NCI-H748 (cell line): ENCODE measurements around the gene SPATA24.
"Not testable (repeated sequence)": the region's sequence is repeated elsewhere in the genome, so short reads cannot be mapped to it uniquely, and the experiment has no call there.

Experiments
- DNase-seq: peaks from one replicate; lab custom pipeline; 2025; ENCODE audit not compliant: unreplicated experiment; lab: John Stamatoyannopoulos, UW

The SPATA24 gene, protein sequence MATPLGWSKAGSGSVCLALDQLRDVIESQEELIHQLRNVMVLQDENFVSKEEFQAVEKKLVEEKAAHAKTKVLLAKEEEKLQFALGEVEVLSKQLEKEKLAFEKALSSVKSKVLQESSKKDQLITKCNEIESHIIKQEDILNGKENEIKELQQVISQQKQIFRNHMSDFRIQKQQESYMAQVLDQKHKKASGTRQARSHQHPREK

DNA sequence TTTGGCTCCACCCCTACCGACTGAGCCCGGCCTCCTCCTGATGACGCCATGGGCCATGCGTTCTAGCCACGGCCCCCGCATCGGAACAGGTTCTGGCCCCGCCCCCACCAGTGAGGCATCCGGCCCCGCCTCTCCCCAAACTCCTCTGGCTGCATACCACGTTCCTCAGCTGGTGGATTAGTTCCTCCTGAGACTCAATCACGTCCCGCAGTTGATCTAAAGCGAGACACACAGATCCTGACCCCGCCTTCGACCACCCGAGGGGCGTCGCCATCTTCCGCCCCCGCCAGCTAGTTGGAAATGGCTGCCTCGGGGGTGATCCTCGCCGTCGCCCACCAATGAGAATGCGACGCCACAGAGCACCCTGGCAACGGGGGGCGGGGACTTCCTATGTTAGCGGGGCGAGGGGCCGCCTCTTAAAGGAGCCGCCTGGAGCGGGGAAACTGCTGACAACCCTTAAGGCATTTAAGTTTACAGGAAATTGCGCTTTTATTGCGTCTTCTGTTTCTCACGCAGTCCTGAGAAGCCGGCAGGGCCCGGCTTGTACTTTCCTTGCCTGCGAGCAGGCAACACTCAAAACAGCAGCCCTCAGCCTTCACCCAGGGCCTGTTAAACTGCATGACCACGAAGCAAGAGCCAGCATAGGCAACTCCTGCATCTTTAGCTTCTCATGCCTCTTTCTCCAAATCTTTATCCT is at the start of gene SPATA24:
SPATA24 (minus strand) TSS at position 303 of the 697 bp plus-strand sequence; CDS start at position 274, 29 bp downstream.
- DNase-seq: peak; percentile 97

DNA sequence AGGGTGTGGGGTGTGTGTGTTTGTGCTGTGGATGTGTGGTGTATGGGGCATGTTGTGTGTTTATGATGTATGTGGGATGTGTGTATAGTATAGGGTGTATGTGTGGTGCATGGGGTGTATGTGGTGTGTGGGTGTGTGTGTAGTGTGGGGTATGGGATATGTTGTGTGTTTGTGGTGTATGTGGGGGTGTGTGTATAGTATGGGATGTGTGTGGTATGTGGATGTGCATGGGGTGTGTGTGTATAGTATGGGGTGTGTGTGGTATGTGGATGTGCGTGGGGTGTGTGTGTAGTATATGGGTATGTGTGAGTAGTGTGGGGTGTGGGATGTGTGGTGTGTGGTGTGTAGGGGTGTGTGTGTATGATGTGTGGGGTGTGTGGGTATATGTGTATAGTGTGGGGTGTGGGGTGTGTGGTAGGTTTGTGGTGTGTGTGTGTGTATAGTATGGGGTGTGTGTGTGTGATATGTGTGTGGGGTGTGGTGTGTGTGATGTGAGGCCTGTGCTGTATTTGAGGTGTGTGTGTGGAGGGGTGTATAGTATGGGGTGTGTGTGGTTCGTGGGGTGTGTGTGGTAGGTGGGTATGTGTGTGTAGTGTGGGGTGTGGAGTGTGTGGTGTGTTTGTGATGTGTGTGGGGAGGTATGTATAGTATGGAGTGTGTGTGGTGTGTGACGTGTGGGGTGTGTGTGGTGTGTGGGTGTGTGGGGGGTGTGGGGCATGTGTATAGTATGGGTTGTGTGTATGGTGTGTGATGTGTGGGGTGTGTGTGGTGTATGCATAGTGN is 48.2 kb upstream of the SPATA24 start:
- DNase-seq: no peak

DNA sequence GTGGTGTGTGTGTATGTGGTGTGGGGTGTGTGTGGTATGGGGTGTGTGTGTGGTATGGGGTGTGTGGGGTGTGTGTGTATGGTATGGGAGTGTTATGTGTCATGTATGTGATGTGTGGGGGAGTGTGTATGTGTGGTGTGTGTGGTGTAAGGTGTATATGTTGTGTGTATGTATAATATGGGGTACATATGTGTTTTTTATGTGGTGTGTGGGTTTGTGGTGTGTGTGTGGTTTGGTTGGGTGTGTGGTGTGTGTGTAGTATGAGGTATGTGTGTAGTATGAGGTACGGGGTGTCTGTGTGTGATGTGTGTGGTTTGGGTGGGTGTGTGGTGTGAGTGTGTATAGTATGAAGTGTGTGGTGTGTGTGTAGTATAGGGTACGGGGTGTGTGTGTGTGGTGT is 47.3 kb upstream of the SPATA24 start:
- no peak for DNase-seq

DNA sequence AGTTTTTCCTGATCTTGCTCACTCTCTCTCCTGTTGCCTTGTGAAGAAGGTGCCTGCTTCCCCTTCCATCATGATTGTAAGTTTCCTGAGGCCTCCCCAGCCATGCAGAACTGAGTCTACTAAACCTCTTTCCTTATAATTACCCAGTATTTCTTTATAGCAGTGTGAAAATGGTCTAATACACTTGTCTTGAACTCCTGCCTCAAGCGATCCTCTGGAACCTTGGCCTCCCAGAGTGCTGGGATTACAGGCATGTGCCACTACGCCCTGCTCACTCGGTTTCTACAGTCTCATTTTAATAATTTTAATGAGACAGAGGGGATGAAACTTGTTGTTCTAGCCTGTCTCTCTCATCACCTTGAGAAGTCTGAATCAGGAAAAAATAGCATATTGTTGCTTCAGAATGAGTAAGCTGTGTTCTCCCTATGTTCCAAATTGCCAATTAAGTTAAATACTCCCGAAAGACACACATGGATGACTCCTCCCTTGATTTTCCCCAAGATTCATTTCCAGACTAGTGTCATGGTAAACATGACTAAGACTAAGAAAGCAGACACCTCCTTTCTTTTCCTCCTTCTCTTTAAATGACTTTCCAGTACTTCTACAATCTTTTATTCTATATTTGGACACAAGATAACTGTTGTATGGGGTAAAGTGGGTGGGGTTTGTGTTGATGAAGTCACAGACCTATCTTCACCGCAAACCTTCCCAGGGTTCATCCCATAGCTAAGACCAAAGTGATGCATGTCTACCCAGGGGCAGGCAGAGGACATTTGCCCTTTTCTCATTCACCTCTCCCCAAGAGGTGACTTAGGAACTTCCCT is 43.3 kb upstream of the SPATA24 start:
- DNase-seq: no peak

DNA sequence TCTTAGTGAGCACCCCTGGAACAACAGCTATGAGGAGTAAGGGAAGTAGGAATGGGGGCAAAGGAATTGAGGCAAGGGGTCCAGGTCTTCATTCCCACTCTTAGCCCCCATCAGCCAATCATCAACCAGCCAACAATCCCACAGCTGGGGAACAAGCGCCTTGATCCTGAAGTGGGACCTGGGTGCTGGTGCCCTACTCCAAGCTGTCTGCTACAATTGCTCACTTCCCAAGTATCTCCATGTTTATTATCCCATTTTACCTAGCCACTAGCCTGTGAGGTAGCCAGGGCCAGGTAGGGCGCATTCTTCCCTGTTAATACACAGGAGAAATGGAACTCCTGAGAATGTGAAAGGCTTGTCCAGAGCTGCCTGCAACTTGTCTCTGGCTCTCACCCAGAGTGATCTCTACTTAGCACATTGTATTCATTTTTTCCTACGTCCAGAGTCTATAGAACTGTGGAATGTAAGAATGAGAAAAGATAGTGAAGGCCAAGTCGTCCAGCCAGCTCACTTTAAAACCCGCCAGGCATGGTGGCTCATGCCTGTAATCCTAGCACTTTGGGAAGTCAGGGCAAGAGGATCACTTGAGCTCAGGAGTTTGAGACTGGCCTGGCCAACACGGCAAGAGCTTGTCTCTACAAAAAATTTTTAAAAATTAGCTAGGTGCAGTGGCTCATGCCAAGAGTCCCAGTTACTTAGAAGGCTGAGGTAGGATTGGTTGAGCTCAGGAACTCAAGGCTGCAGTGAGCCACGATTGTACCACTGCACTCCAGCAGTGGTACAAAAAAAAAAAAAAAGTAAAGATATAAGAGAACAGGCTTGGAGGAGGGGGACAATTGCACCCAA is 41.7 kb upstream of the SPATA24 start:
- no peak for DNase-seq

DNA sequence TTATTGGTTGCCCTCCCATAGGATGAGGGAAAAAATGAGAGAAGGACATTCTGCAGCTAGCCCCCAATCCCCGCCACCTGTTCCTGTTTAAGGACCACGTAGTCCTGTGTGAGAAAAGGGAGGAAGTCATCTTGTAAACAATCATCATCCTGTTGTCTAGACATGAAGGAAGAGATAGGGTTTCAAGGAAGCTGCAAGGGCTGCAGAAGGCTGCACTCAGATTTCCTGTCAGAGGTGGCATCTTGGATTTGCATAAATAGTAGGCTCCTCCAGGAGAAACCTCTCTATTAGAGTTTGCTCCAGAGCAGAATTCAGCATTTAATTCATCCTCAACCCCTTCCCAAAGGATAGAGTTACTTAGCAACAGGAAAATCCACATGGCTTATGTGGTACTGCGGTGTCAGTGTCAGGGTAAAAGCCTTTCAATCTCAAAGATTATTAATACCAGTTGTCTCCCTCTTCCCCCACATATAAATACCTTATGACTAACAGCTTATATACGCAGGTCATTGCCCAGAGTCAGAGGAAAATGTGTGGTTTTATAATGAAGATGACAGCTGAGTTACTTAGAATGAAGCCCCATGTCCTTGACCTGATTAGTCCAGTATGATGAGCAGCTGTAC is 40.1 kb upstream of the SPATA24 start:
- DNase-seq: no peak

DNA sequence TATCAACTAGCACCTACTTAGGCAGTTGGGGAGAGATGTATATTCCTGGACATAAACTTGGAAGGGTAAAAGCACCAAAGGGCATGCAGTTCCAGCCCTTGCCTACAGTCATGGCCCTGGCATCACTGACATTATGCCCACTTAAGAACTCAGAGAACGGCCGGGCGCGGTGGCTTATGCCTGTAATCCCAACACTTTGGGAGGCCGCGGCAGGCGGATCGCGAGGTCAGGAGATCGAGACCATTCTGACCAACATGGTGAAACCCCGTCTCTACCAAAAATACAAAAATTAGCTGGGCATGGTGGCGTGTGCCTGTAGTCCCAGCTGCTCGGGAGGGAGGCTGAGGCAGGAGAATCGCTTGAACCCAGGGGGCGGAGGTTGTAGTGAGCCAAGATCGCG is 36.5 kb upstream of the SPATA24 start:
- not testable (repeated sequence) for DNase-seq

DNA sequence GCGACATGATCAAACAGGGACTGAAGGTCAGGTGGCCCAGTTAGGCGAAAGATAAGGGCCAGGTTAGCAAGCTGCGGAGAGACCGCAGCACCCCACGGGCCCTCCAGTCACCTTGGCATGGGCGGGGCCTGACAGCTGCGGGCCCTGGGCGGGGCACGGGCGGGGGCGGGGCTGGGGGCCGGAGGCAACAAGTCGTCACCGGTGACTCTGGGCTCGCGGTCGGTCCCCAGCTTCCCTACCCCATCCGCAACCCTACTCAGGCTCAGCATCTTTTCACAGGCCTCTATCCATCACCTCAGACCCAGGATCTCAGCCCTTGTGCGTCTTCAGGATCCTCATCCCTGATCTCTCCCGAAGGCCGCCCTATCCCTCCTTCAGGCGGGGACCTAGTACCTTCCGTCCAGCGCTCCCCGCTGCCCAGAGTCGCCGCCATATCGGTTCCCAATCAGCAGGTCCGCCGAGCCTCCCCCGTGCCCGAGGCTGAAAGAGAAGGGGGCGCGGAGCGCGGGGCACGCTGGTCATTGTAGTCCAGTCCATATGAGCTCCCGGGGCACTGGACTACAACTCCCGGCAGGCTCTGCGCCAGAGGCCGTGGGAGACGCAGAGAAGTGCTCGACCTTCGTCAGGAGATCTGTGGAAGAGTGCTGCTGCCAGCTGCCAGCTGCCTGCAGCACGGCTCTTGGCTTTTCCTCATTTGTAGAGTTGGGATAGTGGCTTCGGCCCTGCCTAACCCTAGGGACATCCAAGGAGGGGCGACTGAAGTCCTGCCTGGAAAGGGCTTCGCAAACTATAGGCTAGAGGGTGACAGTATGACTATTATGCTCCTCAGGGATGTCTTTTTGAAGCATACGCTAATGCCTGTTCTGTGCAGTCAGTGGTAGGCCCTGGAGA is 35.4 kb upstream of the SPATA24 start, which contains the start of gene DNAJC18:
DNAJC18 (minus strand) TSS at position 513 of the 891 bp plus-strand sequence; CDS start at position 433, 80 bp downstream.
- peak; percentile 97 for DNase-seq

DNA sequence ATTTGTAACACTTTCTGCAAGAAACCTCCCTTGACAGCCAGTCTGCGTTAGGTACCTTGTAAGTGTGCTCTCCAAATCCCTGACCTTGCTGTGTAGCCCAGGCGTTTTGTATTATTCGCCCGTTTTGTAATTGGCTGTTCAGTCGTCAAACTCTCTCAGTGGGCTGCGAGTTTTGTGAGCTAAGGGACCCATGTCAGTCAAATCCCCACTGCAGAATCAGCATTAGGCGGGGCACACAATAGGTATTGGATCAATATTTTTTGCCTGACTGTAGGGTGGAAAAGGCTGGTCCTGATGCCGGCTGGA is 34.8 kb upstream of the SPATA24 start:
- no peak for DNase-seq

DNA sequence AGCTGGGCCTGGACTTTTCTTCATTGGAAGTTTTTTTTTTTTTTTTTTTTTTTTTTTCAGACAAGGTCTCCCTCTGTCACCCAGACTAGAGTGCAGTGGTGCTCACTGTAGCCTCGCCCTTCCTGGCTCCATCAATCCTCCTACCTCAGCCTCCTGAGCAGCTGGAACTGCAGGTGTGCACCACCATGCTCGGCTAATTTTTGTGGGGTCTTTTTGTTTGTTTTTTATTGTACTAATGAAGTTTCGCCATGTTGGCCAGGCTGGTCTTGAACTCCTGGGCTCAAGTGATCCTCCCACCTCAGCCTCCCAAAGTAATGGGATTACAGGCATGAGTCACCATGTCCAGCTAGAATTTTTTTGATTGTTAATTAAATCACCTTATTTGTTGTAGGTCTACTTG is 31.8 kb upstream of the SPATA24 start:
- DNase-seq: no peak

DNA sequence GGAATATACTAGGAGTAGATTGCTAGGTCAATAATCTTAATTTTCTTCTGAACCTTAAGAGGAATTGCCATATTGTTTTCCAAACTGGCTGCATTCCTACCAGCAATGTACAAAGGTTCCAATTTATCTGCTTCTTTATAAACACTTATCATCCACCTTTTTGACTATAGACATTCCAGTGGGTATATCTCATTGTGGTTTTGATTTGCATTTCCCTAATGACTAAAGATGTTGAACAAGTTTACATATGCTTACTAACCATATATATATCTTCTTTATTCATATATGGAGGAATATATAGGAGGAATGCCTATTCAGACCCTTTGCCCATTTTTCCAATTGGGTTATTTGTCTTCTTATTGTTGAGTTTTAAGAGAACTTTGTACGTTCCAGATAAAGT is 27.8 kb upstream of the SPATA24 start:
- no peak for DNase-seq

DNA sequence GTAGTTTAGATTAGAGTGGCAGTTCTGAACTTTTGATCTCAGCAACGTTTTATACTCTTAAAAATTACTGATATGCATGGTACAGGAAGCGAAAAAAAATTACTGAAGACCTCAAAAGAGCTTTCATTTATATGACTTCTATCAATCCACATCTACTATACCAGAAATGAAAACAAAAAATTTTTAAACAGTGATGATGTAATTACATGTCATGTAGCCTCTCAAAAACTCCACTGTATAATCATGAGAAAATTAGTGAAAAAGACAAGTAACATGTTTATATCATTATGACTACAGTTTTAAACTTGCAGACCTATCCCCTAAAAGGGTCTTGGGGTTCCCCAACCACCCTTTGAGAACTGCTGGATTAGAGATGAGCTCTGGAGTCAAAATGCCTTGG is 26.1 kb upstream of the SPATA24 start:
- DNase-seq: no peak

DNA sequence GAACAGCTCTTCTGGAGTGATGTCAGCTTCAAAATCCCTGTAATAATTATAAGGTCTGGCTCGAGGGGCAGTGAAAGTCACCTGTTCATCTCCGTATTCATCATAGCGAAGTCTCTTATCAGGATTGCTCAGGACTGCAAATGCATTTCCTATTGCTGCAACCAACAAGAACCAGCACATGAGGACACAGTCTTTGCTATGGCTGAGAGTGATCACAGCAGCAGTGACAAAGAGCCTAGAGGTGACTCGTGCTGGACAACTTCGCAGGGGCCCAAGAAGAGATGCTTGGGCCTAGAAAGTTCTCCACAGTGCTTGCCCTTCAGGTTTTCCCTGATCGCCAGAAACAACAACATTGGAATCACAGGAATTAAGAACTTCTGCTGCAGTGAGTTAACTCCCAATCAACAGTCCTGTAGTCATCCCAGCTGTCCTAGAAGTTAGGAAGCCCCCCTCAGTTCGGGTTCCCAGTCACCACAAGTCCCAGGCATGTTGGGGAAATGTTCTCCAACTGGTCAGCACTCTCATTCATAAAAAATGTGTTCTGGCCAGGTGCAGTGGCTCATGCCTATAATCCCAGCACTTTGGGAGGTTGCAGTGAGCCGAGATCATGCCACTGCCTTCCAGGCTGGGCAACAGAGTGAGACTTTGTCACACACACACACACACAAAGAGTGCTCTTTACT is 22.5 kb upstream of the SPATA24 start:
- no peak for DNase-seq

DNA sequence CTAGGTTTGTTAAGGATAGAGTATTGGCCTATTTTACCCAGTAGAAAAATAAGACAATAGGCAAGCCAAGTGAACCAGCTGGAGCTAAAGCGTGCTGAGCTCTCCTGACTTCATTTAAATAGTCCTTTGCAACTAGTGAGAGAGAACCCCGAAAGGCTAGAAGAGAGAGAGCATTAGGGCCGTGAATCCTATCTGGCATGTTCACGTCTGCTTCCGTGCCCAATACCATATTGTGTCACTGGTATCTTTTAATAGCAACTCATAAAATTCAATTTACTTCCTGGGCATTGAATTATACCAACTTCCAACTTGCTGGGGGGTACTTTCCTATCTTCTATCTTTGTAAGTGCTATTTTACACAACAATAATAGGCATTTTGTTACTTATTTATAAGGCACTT is 21.6 kb upstream of the SPATA24 start:
- DNase-seq: no peak

DNA sequence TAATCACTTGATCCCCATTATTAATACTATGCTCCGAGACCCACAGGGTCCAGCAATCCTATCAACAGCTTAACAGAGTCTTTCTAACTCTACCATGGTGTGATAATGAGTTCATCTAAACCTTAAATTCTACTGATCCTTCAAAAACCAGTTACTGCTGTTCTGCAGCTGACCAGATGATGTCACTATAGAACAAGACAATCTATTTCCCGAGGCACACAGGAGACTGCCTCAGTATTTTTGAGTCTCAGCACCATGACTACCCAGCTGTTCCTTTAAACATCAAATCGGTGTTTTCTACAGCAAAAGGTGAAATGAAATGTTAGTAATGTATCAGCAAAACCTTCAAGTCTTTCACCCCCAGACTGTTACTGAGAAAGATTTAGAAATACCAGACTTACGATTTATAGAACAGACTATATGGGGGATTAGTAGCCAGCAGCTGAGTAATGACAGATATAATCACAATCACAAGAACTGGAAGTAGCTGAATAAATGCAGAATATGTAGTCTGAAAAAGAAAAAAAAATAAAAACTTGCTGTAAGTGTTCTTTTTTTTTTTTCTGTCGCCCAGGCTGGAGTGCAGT is 18.5 kb upstream of the SPATA24 start:
- DNase-seq: peak; percentile 64

DNA sequence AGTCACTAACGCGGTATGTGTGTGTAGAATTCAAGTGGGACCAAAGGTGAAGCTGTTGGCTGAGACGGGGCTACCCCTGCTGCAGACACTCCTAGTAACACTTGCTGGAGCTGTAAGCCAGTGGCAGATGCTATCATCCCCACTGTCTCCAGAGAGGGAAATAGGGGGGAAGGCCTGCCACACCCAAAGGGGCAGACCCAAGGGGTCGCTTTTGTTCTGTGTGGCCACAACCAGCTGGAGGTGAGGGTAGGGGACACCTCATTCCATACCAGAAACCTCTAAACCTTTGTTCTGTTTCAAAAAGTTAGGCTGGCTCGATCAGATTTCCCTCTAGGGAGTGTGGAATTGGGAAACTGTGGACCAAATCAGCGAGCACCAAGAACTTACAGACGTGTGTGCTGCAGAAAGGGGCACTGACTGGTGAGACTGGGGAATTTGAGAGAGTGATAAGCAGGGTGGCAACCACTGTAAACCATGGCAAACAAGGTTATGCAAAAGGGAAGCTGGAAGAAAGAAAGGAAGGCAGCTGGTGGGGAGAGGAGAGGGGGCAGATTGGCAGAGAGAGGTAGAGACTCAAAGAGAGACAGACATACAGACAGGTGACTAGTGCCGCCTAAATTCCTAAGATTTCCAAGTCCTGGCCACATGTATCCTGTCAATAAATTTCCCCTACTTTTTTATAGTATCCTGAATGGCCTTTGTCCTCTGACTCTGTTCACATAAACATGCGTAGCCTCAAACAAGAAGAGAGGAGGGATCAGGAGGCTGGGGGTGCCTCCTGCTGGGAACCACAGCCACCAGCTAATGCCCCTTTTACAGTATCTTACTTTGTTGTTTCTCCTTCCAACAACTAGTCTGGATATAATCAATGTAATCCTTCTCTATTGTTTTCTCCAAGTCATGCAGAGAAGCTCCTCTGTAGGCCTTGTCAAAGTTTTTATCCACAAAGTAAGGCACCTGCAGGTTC is 15.6 kb upstream of the SPATA24 start:
- no peak for DNase-seq

DNA sequence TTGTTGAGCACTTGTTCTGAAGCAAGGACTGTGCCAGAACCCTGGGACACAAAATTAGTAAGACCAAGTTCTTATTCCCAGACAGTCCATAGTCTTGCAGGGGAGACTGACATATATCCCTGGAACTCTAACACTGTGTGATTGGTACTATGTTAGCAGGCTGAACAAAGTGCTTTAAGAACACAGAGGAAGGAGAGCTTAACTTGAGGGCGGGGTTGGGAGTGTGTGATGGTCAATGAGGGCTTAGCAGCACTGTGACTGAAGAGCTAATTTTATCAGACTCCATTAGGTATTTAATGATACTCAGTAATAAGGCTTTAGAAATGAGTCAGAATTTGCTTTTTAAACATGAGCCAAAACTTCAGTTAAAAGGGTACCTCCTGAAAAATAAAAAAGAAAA is 14.9 kb upstream of the SPATA24 start:
- no peak for DNase-seq
